GM18861 (cell line): ENCODE results near the gene FANK1.

ENCODE experiments used
- ATAC-seq: cut with Tn5 transposase; IDR thresholded peaks from one replicate; pipeline ENCODE4 v1.9.1; 2021; ENCODE audit not compliant: unreplicated experiment

Gene FANK1

GRCh38 chr10:125896088-125896934, at the start of gene FANK1:
Gene FANK1, plus strand, starts transcription at chr10:125896564. Its CDS starts 79 bp downstream, at chr10:125896643.
- peak; percentile 78 for ATAC-seq

GRCh38 chr10:125846894-125847293, 49.5 kb upstream of the FANK1 start:
- ATAC-seq = peak; percentile 67

- no peak for ATAC-seq
These were observed 48.0 kb upstream of the FANK1 start for GRCh38 chr10:125848371-125848770.

GRCh38 chr10:125848857-125849256, 47.5 kb upstream of the FANK1 start:
- ATAC-seq = no peak

GRCh38 chr10:125849448-125849847, 46.9 kb upstream of the FANK1 start:
- no peak for ATAC-seq

- ATAC-seq = no peak
These were observed 45.3 kb upstream of the FANK1 start for GRCh38 chr10:125850766-125851731.

- ATAC-seq = no peak
These were observed 43.9 kb upstream of the FANK1 start for GRCh38 chr10:125852487-125852886.

GRCh38 chr10:125857185-125857760, 39.1 kb upstream of the FANK1 start:
- no peak for ATAC-seq

- no peak for ATAC-seq
These were observed 37.1 kb upstream of the FANK1 start for GRCh38 chr10:125859128-125859817.

GRCh38 chr10:125865120-125865519, 31.2 kb upstream of the FANK1 start:
- no peak for ATAC-seq

- no peak for ATAC-seq
These were observed 29.8 kb upstream of the FANK1 start for GRCh38 chr10:125866421-125867029.

- ATAC-seq = no peak
These were observed 27.9 kb upstream of the FANK1 start for GRCh38 chr10:125868372-125868975.

GRCh38 chr10:125871338-125871737, 25.0 kb upstream of the FANK1 start:
- no peak for ATAC-seq

GRCh38 chr10:125878957-125879835, 17.2 kb upstream of the FANK1 start:
- ATAC-seq = no peak

GRCh38 chr10:125880719-125881118, 15.6 kb upstream of the FANK1 start:
- ATAC-seq = no peak

- no peak for ATAC-seq
These were observed 15.2 kb upstream of the FANK1 start, which contains the start of gene DHX32 for GRCh38 chr10:125881192-125881591. Gene DHX32, minus strand, starts transcription at chr10:125881292. Its CDS starts 468 bp downstream, at chr10:125880824.

- no peak for ATAC-seq
These were observed 13.8 kb upstream of the FANK1 start for GRCh38 chr10:125882596-125882995.

GRCh38 chr10:125883211-125883610, 13.2 kb upstream of the FANK1 start:
- ATAC-seq = no peak
